WTC11 (cell line): Measurements from ENCODE around the gene TRIM69.

Experiments used
- ATF1 ChIP-seq: sonication (generic); formaldehyde crosslinking; IDR thresholded peaks from 2 replicates; pipeline ENCODE4 v1.8.1; 2023; ENCODE audit warnings: mild to moderate bottlenecking, moderate library complexity, missing genetic modification reagents
- CBFB ChIP-seq: sonication (generic); formaldehyde crosslinking; IDR thresholded peaks from 2 replicates; pipeline ENCODE4 v1.8.1; 2022; ENCODE audit warnings: mild to moderate bottlenecking, low read depth, missing genetic modification reagents
- CREB1 ChIP-seq: sonication (generic); formaldehyde crosslinking; IDR thresholded peaks from 2 replicates; pipeline ENCODE4 v1.8.0; 2023; ENCODE audit warnings: mild to moderate bottlenecking, missing genetic modification reagents
- CTCF ChIP-seq: fragments of 200-600 bp; IDR thresholded peaks from 2 replicates; pipeline ENCODE4 v1.8.0; 2022; ENCODE audit warnings: antibody characterized with exemption
- ETV6 ChIP-seq: sonication (generic); formaldehyde crosslinking; IDR thresholded peaks from 2 replicates; pipeline ENCODE4 v1.8.1; 2022; ENCODE audit warnings: mild to moderate bottlenecking, missing genetic modification reagents
- GABPB1 ChIP-seq: sonication (generic); formaldehyde crosslinking; IDR thresholded peaks from 2 replicates; pipeline ENCODE4 v1.8.1; 2023; ENCODE audit warnings: mild to moderate bottlenecking, missing genetic modification reagents
- JAZF1 ChIP-seq: fragments of 250-450 bp; sonication (Bioruptor Pico); IDR thresholded peaks from 2 replicates; pipeline ENCODE4 v1.9.0; 2021; ENCODE audit warnings: moderate library complexity, mild to moderate bottlenecking, inconsistent platforms
- KAT7 ChIP-seq: sonication (generic); formaldehyde crosslinking; IDR thresholded peaks from 2 replicates; pipeline ENCODE4 v1.8.1; 2023; ENCODE audit warnings: missing genetic modification reagents, mild to moderate bottlenecking, borderline replicate concordance
- ZNF138 ChIP-seq: sonication (generic); formaldehyde crosslinking; conservative IDR thresholded peaks from 2 replicates; pipeline ENCODE4 v1.8.1; 2022; ENCODE audit warnings: mild to moderate bottlenecking, moderate library complexity, missing genetic modification reagents
- ZNF512 ChIP-seq: sonication (generic); formaldehyde crosslinking; IDR thresholded peaks from 2 replicates; pipeline ENCODE4 v1.8.1; 2022; ENCODE audit warnings: missing genetic modification reagents, borderline replicate concordance

- no peak for TF ChIP-seq JAZF1
- no peak for TF ChIP-seq CTCF
- TF ChIP-seq ZNF512: no peak
- no peak for TF ChIP-seq ZNF138
- no peak for TF ChIP-seq KAT7 (CRISPR knock-in tag)
- TF ChIP-seq GABPB1 (CRISPR knock-in tag): no peak
- no peak for TF ChIP-seq CBFB
- TF ChIP-seq CREB1 (CRISPR knock-in tag): no peak
- no peak for TF ChIP-seq ETV6 (CRISPR knock-in tag)
- TF ChIP-seq ATF1: no peak
Measured at GRCh38 chr15:44726136-44726535, 10.2 kb upstream of the TRIM69 start.
